SK-N-SH (cell line): ENCODE results near the gene SAG. TPM values are rescaled to one million over a fixed set of nuclear protein-coding genes. Genes with fewer than 3 reads are reported as not detected.

Experiments used
- CTCF ChIA-PET: fragments of 300-600, 350-600 bp; formaldehyde crosslinking; extraction: SDS; loops from one replicate; lab custom pipeline; 2021; lab: Yijun Ruan, JAX
- POLR2A ChIA-PET: fragments of 350-600 bp; sonication (Branson Sonifier 250); formaldehyde crosslinking; extraction: SDS; loops from one replicate; lab custom pipeline; 2020; ENCODE audit warnings: antibody characterized with exemption, inconsistent platforms; lab: Yijun Ruan, JAX
- DNase-seq: peaks from one replicate; pipeline ENCODE4 v3.0.0; 2012
- H2AFZ ChIP-seq: fragments of 200-600 bp; sonication (generic); 2 replicates; pipeline ENCODE4 v1.8.1; 2016; ENCODE audit warnings: antibody characterized with exemption, mild to moderate bottlenecking, low read depth
- H3F3A ChIP-seq: fragments of 200-600 bp; sonication (generic); replicated peaks from 2 replicates; pipeline ENCODE3; 2016; ENCODE audit warnings: antibody characterized with exemption, mild to moderate bottlenecking; ENCODE audit not compliant: insufficient read depth
- H3K27ac ChIP-seq, 2 experiments: fragments of 200-500 bp in 1 of 2; fragments of 200-600 bp in 1 of 2; sonication (Bioruptor generic) in 1 of 2; sonication (generic), shearing (Covaris generic) in 1 of 2; 2 replicates each; pipeline versions ENCODE4 v1.5.1 to v1.6.1; 2014 to 2016; ENCODE audit warnings: low read depth in 2 of 2, inconsistent platforms in 1 of 2, low read length in 1 of 2, mild to moderate bottlenecking in 1 of 2, mixed read lengths in 1 of 2
- H3K27me3 ChIP-seq: fragments of 200-600 bp; sonication (generic), shearing (Covaris generic); 2 replicates; pipeline ENCODE4 v1.6.1; 2016; ENCODE audit warnings: mixed run types; ENCODE audit not compliant: insufficient read depth
- H3K36me3 ChIP-seq, 2 experiments: fragments of 200-500 bp in 1 of 2; fragments of 200-600 bp in 1 of 2; sonication (Bioruptor generic) in 1 of 2; sonication (generic) in 1 of 2; replicated peaks in 1 of 2; 2 replicates each; pipeline versions ENCODE3 to v1.5.1; 2014 to 2016; ENCODE audit warnings: low read length in 1 of 2, mild to moderate bottlenecking in 1 of 2; ENCODE audit not compliant: insufficient read depth in 2 of 2, control insufficient read depth in 1 of 2
- H3K4me1 ChIP-seq, 2 experiments: fragments of 200-500 bp in 1 of 2; fragments of 200-600 bp in 1 of 2; sonication (Bioruptor generic) in 1 of 2; sonication (generic), shearing (Covaris generic) in 1 of 2; 2 replicates each; pipeline versions ENCODE4 v1.5.1 to v1.6.1; 2014 to 2016; ENCODE audit warnings: low read depth in 1 of 2, low read length in 1 of 2, mixed run types in 1 of 2; ENCODE audit not compliant: insufficient read depth in 2 of 2, control insufficient read depth in 1 of 2
- H3K4me2 ChIP-seq: fragments of 200-600 bp; sonication (generic), shearing (Covaris generic); 2 replicates; pipeline ENCODE4 v1.6.1; 2017; ENCODE audit warnings: mixed run types
- H3K4me3 ChIP-seq, 2 experiments: fragments of 200-500 bp in 1 of 2; fragments of 200-600 bp in 1 of 2; sonication (Bioruptor generic) in 1 of 2; sonication (generic), shearing (Covaris generic) in 1 of 2; 2 replicates each; pipeline versions ENCODE4 v1.5.1 to v1.8.1; 2014 to 2016; ENCODE audit warnings: low read depth in 2 of 2, inconsistent platforms in 1 of 2, low read length in 1 of 2, mild to moderate bottlenecking in 1 of 2, mixed read lengths in 1 of 2, moderate library complexity in 1 of 2
- H3K79me2 ChIP-seq: fragments of 200-600 bp; sonication (generic); 2 replicates; pipeline ENCODE4 v1.8.1; 2017; ENCODE audit warnings: mild to moderate bottlenecking; ENCODE audit not compliant: insufficient read depth
- H3K9ac ChIP-seq: fragments of 200-600 bp; sonication (generic); 2 replicates; pipeline ENCODE4 v1.6.1; 2017; ENCODE audit warnings: mixed run types
- H3K9me2 ChIP-seq: fragments of 200-600 bp; sonication (generic); 2 replicates; pipeline ENCODE4 v1.6.1; 2017; ENCODE audit warnings: mixed run types
- H3K9me3 ChIP-seq: fragments of 200-600 bp; sonication (generic); 2 replicates; pipeline ENCODE4 v1.6.1; 2017; ENCODE audit warnings: mixed run types, mild to moderate bottlenecking, moderate library complexity
- H4K20me1 ChIP-seq: fragments of 200-600 bp; sonication (generic); 2 replicates; pipeline ENCODE4 v1.6.1; 2017; ENCODE audit warnings: mild to moderate bottlenecking, mixed run types; ENCODE audit not compliant: insufficient read depth
- CTCF ChIP-seq: fragments of 200-600 bp; sonication (generic); IDR thresholded peaks from 2 replicates; pipeline ENCODE4 v1.6.1; 2017; ENCODE audit warnings: antibody characterized with exemption, mild to moderate bottlenecking, moderate library complexity
- ELF1 ChIP-seq: IDR thresholded peaks from 2 replicates; pipeline ENCODE4 v1.4.0; 2012
- EP300 ChIP-seq, 2 experiments: IDR thresholded peaks; 2 replicates each; pipeline versions ENCODE4 v1.4.0 to v1.6.1; 2012; ENCODE audit warnings: borderline replicate concordance in 1 of 2, low read depth in 1 of 2, low read length in 1 of 2
- EZH2phosphoT487 ChIP-seq: fragments of 200-600 bp; sonication (generic); IDR thresholded peaks from 2 replicates; pipeline ENCODE4 v1.6.1; 2017; ENCODE audit warnings: low read depth, mixed run types, mild to moderate bottlenecking, antibody characterized with exemption, moderate library complexity, borderline replicate concordance
- GABPA ChIP-seq: IDR thresholded peaks from 2 replicates; pipeline ENCODE4 v1.4.0; 2012; ENCODE audit warnings: low read depth, mild to moderate bottlenecking
- GATA2 ChIP-seq: sonication (generic); formaldehyde crosslinking; IDR thresholded peaks from 2 replicates; pipeline ENCODE4 v1.5.0; 2020; ENCODE audit warnings: mild to moderate bottlenecking, missing genetic modification reagents
- IRF3 ChIP-seq: fragments of 150-350 bp; IDR thresholded peaks from 2 replicates; pipeline ENCODE4 v1.6.1; 2016; ENCODE audit warnings: mild to moderate bottlenecking, low read depth, low read length
- JUND ChIP-seq: IDR thresholded peaks from 2 replicates; pipeline ENCODE4 v1.4.0; 2012
- MAX ChIP-seq: IDR thresholded peaks from 2 replicates; pipeline ENCODE4 v1.4.0; 2012; ENCODE audit warnings: low read depth
- MXI1 ChIP-seq: IDR thresholded peaks from 2 replicates; pipeline ENCODE4 v1.6.1; 2012; ENCODE audit warnings: mild to moderate bottlenecking, low read depth, low read length, improper control_type of control experiment
- RCOR1 ChIP-seq: fragments of 150-350 bp; IDR thresholded peaks from 2 replicates; pipeline ENCODE4 v1.6.1; 2017; ENCODE audit warnings: antibody characterized with exemption, low read length
- SMC3 ChIP-seq: IDR thresholded peaks from 2 replicates; pipeline ENCODE4 v1.6.1; 2012; ENCODE audit warnings: low read depth, low read length, improper control_type of control experiment
- TEAD4 ChIP-seq: IDR thresholded peaks from 2 replicates; pipeline ENCODE4 v1.4.0; 2012; ENCODE audit warnings: mild to moderate bottlenecking, borderline replicate concordance; ENCODE audit not compliant: insufficient read depth
- USF1 ChIP-seq: IDR thresholded peaks from 2 replicates; pipeline ENCODE4 v1.4.0; 2012; ENCODE audit warnings: low read depth, borderline replicate concordance
- WGBS: methylation state at CpG from one replicate; pipeline ENCODE4 v1.1.6; 2017; ENCODE audit warnings: low lambda C conversion rate; 5-methylcytosine and 5-hydroxymethylcytosine counted together
- polyA plus RNA-seq, 3 experiments: library from polyadenylated mRNA; depleted of rRNA; stranded (reverse); fragments of >200 nt; gene quantifications; 2 replicates each; pipeline ENCODE4 v1.2.3, GENCODE V29; 2012

Gene SAG
- polyA plus RNA-seq, 1 of the 3 experiments (the other 2 are of a cell fraction) = not detected

- 82% methylated on average over 5 of the region's 12 CpGs for WGBS
- no peaks in the 10 kb centered on the region for H3K9me2 ChIP-seq
- peaks cover 5% of the 10 kb centered on the region for H3F3A ChIP-seq
- H3K4me1 ChIP-seq = peaks cover 20 to 41% of the 10 kb centered on the region in 2 experiments
- H3K9me3 ChIP-seq = no peaks in the 10 kb centered on the region
- no peak overlapping the region for H2AFZ ChIP-seq
- H3K27me3 ChIP-seq = no peaks in the 10 kb centered on the region
- H3K79me2 ChIP-seq = peaks cover 51% of the 10 kb centered on the region; the same call in 1 of the 2 replicates
- H4K20me1 ChIP-seq = peaks cover 45% of the 10 kb centered on the region
- 0 out of 2 replicates have a peak, but pooled peaks have one; percentile 2 for TF ChIP-seq SMC3
- TF ChIP-seq ELF1 = no peak
- no peak for TF ChIP-seq EP300 (IDR thresholded peaks at IDR 0.05; ENCODE audit: borderline replicate concordance in 1 of 2, low read depth in 1 of 2, low read length in 1 of 2)
- TF ChIP-seq GABPA = no peak
- no peak for TF ChIP-seq MAX
- TF ChIP-seq EZH2phosphoT487 = no peak
- no peak overlapping the region for H3K4me2 ChIP-seq
- H3K27ac ChIP-seq = no peak overlapping the region
- DNase-seq = no peak
- no peak overlapping the region for H3K4me3 ChIP-seq
- H3K36me3 ChIP-seq = no peaks in the 10 kb centered on the region
- ChIA-PET POLR2A (no interaction called here), CTCF (interaction anchor here (0.8 to 3.6 kb wide), 10 partner anchors 9 to 133 kb away, joined by 3 to 21 read pairs (median 3); partner anchors contain the start of gene ATG16L1)
- H3K9ac ChIP-seq = no peak overlapping the region
Observed at GRCh38 chr2:233384811-233385488, 77.3 kb downstream of the SAG start.

- peaks cover 20 to 41% of the 10 kb centered on the region in 2 experiments for H3K4me1 ChIP-seq
- no peak overlapping the region for H3K27ac ChIP-seq
- H3K36me3 ChIP-seq = peaks cover 0 to 5% of the 10 kb centered on the region in 2 experiments
- no peak for TF ChIP-seq ELF1
- no peak for TF ChIP-seq CTCF
- no peak for TF ChIP-seq RCOR1
- TF ChIP-seq GATA2 (CRISPR knock-in tag) = no peak
- TF ChIP-seq JUND = no peak
- no peak for TF ChIP-seq MXI1
- TF ChIP-seq TEAD4 = no peak
- TF ChIP-seq IRF3 = no peak
- TF ChIP-seq SMC3 = no peak
- TF ChIP-seq USF1 = no peak
- TF ChIP-seq EZH2phosphoT487 = no peak
- no peaks in the 10 kb centered on the region for H3K27me3 ChIP-seq
- 95% methylated on average over 14 of the region's 14 CpGs for WGBS
- H3F3A ChIP-seq = peaks cover 5% of the 10 kb centered on the region
- H3K4me2 ChIP-seq = no peak overlapping the region
- no peak overlapping the region for H2AFZ ChIP-seq
- POLR2A ChIA-PET = no interaction called here
- peaks cover 51% of the 10 kb centered on the region; the same call in 1 of the 2 replicates for H3K79me2 ChIP-seq
- no peaks in the 10 kb centered on the region for H3K9me2 ChIP-seq
- DNase-seq = no peak
- H3K9ac ChIP-seq = no peak overlapping the region
- no peaks in the 10 kb centered on the region for H3K9me3 ChIP-seq
- no peak overlapping the region for H3K4me3 ChIP-seq
- H4K20me1 ChIP-seq = peaks cover 41% of the 10 kb centered on the region
- CTCF ChIA-PET = interaction anchor here (0.8 to 3.6 kb wide), 7 partner anchors 11 to 134 kb away, joined by 3 to 21 read pairs (median 3); partner anchors contain the start of gene ATG16L1
Observed at GRCh38 chr2:233385489-233386044, 78.0 kb downstream of the SAG start.
